HL-60 (cell line): ENCODE results near the gene OR2F2.

Experiments
- DNase-seq, 2 experiments: peaks; one replicate each; pipeline ENCODE4 v3.0.0-alpha.2; 2010 to 2020; ENCODE audit warnings: low read depth in 1 of 2, low spot score in 1 of 2
- H3K27ac ChIP-seq: fragments of 250-450 bp; sonication (Bioruptor Pico); replicated peaks from 2 replicates; pipeline ENCODE4 v1.5.1; 2020; ENCODE audit warnings: mild to moderate bottlenecking, moderate library complexity
- H3K27me3 ChIP-seq: fragments of 250-450 bp; sonication (Bioruptor Pico); 2 replicates; pipeline ENCODE4 v1.5.1; 2021; ENCODE audit warnings: mild to moderate bottlenecking, moderate library complexity; ENCODE audit not compliant: insufficient read depth, poor library complexity, severe bottlenecking
- H3K4me3 ChIP-seq: replicated peaks from 2 replicates; pipeline ENCODE4 v1.5.1; 2011; ENCODE audit warnings: mild to moderate bottlenecking, control low read depth, low read length; ENCODE audit not compliant: insufficient read depth
- GABPA ChIP-seq: IDR thresholded peaks from 2 replicates; pipeline ENCODE4 v1.6.1; 2012; ENCODE audit warnings: low read depth
- POLR2AphosphoS5 ChIP-seq: IDR thresholded peaks from 2 replicates; pipeline ENCODE4 v1.6.1; 2012; ENCODE audit warnings: low read depth
- SPI1 ChIP-seq: IDR thresholded peaks from 2 replicates; pipeline ENCODE4 v1.6.1; 2012; ENCODE audit warnings: low read depth, mild to moderate bottlenecking, borderline replicate concordance
- TF ChIP-seq, protein P1 (sequence below): IDR thresholded peaks from one replicate; pipeline ENCODE4 v1.5.1; 2011; ENCODE audit warnings: low read length, control low read depth, inconsistent platforms; ENCODE audit not compliant: insufficient read depth
- TF ChIP-seq, protein P2 (sequence below): IDR thresholded peaks from 2 replicates; pipeline ENCODE4 v1.6.1; 2012; ENCODE audit warnings: low read depth; ENCODE audit not compliant: insufficient replicate concordance

OR2F2 gene

DNA sequence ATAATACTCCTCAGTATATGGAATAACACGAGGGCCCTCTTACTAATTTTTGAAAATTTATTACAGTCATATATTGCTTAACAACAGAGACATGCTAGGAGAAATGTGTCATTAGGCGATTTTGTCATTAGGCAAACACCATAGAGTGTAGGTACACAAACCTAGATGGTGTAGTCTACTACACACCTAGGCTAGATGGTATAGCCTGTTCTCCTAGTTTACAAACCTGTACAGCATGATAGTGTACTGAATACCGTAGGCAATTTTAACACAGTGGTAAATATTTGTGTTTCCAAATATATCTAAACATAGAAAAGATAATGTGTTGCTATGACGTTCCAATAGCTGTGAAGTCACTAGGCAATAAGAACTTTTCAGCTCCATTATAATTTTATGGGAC lies 32.4 kb downstream of the OR2F2 start:
- DNase-seq = no peak
- H3K27ac ChIP-seq = no peak overlapping the region
- no peaks in the 10 kb centered on the region for H3K27me3 ChIP-seq
- H3K4me3 ChIP-seq = no peak overlapping the region
- TF ChIP-seq, protein P1, sequence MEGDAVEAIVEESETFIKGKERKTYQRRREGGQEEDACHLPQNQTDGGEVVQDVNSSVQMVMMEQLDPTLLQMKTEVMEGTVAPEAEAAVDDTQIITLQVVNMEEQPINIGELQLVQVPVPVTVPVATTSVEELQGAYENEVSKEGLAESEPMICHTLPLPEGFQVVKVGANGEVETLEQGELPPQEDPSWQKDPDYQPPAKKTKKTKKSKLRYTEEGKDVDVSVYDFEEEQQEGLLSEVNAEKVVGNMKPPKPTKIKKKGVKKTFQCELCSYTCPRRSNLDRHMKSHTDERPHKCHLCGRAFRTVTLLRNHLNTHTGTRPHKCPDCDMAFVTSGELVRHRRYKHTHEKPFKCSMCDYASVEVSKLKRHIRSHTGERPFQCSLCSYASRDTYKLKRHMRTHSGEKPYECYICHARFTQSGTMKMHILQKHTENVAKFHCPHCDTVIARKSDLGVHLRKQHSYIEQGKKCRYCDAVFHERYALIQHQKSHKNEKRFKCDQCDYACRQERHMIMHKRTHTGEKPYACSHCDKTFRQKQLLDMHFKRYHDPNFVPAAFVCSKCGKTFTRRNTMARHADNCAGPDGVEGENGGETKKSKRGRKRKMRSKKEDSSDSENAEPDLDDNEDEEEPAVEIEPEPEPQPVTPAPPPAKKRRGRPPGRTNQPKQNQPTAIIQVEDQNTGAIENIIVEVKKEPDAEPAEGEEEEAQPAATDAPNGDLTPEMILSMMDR = no peak
- no peak for TF ChIP-seq SPI1
- no peak for TF ChIP-seq POLR2AphosphoS5
- no peak for TF ChIP-seq GABPA
- TF ChIP-seq, protein P2, sequence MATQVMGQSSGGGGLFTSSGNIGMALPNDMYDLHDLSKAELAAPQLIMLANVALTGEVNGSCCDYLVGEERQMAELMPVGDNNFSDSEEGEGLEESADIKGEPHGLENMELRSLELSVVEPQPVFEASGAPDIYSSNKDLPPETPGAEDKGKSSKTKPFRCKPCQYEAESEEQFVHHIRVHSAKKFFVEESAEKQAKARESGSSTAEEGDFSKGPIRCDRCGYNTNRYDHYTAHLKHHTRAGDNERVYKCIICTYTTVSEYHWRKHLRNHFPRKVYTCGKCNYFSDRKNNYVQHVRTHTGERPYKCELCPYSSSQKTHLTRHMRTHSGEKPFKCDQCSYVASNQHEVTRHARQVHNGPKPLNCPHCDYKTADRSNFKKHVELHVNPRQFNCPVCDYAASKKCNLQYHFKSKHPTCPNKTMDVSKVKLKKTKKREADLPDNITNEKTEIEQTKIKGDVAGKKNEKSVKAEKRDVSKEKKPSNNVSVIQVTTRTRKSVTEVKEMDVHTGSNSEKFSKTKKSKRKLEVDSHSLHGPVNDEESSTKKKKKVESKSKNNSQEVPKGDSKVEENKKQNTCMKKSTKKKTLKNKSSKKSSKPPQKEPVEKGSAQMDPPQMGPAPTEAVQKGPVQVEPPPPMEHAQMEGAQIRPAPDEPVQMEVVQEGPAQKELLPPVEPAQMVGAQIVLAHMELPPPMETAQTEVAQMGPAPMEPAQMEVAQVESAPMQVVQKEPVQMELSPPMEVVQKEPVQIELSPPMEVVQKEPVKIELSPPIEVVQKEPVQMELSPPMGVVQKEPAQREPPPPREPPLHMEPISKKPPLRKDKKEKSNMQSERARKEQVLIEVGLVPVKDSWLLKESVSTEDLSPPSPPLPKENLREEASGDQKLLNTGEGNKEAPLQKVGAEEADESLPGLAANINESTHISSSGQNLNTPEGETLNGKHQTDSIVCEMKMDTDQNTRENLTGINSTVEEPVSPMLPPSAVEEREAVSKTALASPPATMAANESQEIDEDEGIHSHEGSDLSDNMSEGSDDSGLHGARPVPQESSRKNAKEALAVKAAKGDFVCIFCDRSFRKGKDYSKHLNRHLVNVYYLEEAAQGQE = no peak

DNA sequence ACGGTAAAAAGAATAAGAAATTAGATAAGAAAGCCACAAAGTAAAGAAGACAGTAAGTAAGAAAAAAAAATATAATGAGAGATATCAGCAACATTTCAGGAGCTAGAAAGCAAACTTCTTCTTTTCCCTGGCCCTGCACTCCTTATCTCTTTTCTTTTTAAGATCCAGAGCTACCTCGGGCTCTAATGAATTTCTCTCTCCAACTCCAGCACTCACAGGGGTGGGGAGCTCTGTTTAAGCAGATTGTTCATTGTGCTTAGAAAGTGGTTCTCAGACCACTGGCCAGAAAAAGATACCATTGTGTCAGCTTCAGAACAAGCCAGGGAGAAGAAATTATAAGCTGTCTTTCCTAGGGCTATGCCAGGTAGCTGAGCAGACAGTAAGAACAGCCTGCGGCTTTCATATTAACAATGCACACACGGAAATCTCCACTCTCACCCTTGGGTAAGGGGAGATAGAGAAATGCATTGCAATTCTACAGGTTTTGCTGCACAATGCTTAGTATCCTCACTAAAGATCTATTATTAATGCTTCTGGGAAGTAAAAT lies 38.9 kb downstream of the OR2F2 start:
- no peak for DNase-seq
- H3K27ac ChIP-seq = no peak overlapping the region
- no peaks in the 10 kb centered on the region for H3K27me3 ChIP-seq
- no peak for TF ChIP-seq POLR2AphosphoS5
- TF ChIP-seq, protein P1 = no peak
- TF ChIP-seq, protein P2 = no peak
- no peak for TF ChIP-seq GABPA
- no peak for TF ChIP-seq SPI1
- H3K4me3 ChIP-seq = no peak overlapping the region

DNA sequence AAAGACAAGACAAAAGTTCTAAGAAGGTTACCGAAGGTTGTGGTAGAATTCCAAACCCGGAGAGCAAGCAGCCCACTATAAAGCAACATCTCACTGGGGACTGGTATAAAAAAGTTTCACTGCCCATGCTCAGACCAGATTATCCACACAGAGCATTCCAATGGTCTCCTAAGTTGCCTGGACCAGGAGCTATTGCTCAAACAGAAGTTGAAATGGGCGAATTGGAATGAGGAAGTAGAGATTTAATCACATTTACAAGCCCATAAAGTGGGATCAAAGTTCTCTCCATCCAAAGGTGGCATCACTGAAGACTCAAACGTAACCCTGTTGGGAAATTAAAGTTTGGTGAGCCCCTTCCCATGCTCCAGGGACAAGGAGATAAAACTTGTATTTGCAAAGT lies 39.4 kb downstream of the OR2F2 start:
- Histone ChIP-seq H3K4me3 (no peak overlapping the region), H3K27me3 (no peaks in the 10 kb centered on the region), H3K27ac (no peak overlapping the region)
- no peak for TF ChIP-seq POLR2AphosphoS5
- TF ChIP-seq SPI1 = no peak
- no peak for TF ChIP-seq GABPA
- TF ChIP-seq, protein P1 = no peak
- TF ChIP-seq, protein P2 = no peak
- DNase-seq = no peak
